HL-60 (cell line): Measurements from ENCODE around the gene FSIP1.

ENCODE experiments used
- CTCF ChIP-seq: IDR thresholded peaks from one replicate; pipeline ENCODE4 v1.5.1; 2011; ENCODE audit warnings: low read length, control low read depth, inconsistent platforms; ENCODE audit not compliant: insufficient read depth
- POLR2AphosphoS5 ChIP-seq: IDR thresholded peaks from 2 replicates; pipeline ENCODE4 v1.6.1; 2012; ENCODE audit warnings: low read depth

- TF ChIP-seq CTCF (no peak), POLR2AphosphoS5 (no peak)
Observed at GRCh38 chr15:39817892-39818291, 35.3 kb upstream of the FSIP1 start.
